Nucleus accumbens (tissue), 56 donors: ENCODE results near the gene MBD3.

Source experiments
- DNase-seq, 56 donors: peaks; one replicate each; lab custom pipeline; 2025; lab: John Stamatoyannopoulos, UW

MBD3 gene

GRCh38 chr19:1620502-1620901 lies 27.8 kb upstream of the MBD3 start:
- DNase-seq = no peak

- no peak for DNase-seq
These were observed 27.0 kb upstream of the MBD3 start for GRCh38 chr19:1619703-1620102.

DNA sequence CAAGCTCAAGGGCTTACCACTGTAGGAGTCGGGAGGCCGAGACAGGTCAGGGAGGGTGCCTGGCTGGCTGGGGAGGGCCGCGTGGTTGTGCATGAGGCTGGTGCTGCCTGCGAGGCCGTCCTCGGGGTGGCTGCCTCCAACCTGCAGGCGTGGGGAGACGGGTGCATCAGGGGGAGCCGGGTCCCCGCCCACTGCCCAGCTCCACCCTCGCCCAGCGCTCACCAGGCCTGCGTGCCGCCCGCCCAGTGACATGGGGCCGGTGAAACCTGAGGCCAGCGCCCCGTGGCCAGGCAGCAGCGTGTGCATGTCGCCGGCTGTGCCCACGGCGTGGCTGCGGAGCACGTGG lies 26.4 kb upstream of the MBD3 start:
- no peak for DNase-seq

DNA sequence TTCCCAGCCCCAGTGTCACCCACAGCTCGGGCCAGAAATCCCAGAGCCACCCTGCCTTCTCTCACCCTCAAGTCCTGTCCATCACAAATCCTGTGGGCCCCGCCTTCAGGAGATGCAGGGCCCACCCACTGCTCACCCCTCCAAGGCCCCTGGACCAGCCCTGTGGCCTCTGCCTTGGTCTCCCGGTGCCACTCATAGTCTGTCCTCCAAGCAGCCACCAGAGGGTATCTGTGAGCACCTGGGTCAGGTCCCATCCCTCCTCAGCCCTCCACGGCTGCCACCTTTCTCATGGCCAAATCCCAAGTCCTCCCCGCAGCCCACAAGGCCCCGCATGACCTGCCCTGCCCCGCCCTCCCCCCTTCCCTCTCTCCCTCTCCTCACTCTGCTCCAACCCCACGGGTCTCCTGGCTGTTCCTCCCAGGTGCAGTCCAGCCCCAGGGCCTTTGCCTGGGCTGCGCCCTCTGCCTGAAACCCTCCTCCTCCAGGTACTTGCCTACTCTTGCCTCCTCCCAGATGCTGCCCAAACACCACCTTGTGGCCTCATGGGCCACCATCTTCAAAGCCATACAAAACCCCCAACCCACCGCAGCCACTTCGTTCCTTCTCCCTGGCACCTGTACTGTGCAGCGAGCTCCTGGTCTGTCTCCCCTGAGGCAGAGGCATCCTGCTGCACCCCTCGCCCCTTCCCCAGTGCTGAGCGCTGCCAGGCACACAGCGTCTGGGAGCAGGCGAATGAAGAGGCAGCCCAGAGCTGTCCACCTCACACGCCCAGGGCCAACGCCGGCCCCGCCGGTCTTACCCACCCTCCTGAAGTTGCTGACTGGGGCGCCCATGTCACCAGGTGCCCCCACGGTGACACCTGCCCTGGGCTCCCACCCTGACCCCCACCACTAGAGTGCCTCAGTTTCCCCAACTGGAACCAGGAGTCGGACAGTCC lies 25.8 kb upstream of the MBD3 start:
- peak in 3 of 56 donors; percentile 0 to 18 (median 2) for DNase-seq

DNA sequence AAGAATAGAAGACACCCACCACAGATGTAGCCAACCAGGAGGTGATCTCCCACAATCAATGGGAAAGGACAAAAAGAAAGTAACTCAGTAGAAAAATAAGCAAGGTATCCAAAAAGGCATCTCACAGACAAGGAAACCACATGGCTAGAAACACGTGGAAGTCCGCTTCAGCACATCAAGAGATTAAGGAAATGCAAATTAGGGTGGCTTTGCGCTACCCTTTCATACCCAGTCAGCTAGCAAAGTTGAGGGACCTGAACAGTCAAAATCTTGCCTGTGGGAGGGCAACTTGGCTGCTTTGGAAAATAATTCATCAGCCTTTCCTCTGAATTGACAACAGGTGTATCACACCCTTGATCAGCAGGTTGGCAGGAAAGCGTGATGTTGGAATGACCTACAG lies 24.2 kb upstream of the MBD3 start:
- no peak for DNase-seq

- no peak for DNase-seq
These were observed 23.7 kb upstream of the MBD3 start for GRCh38 chr19:1616396-1616795.

DNA sequence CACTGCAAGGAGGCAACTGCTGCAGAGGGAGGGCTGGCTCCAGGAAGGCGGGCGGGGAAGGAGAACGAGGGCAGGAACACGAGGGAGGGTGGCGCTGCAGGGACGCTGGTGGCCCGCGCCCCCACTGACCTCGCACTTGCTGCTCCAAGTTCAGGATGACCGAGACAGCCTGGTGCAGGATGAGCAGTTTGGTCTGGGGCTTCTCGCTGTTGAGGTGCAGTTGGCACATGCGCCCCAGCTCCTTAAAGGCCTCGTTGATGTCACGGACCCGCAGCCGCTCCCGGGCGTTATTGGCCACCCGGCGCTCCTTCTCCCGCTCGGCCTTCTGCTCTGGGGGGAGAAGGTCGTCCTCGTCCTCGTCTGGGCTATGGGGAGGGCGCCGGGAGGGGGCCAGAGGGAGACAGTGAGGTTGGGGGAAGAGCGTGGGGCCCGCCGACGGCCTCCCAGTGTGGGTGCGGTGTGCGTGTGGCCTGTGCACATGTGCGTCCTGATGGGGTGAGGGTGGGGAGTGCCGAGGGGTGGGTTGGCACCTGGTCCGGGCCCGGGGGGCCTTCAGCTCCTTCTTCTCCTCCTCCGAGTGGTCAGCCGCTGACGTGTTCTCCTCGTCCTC lies 22.6 kb upstream of the MBD3 start:
- no peak for DNase-seq

GRCh38 chr19:1613808-1614570 lies 21.3 kb upstream of the MBD3 start:
- no peak for DNase-seq

- DNase-seq = no peak
These were observed 20.5 kb upstream of the MBD3 start for GRCh38 chr19:1613146-1613545.

GRCh38 chr19:1612114-1613086 lies 19.7 kb upstream of the MBD3 start:
- no peak for DNase-seq

DNA sequence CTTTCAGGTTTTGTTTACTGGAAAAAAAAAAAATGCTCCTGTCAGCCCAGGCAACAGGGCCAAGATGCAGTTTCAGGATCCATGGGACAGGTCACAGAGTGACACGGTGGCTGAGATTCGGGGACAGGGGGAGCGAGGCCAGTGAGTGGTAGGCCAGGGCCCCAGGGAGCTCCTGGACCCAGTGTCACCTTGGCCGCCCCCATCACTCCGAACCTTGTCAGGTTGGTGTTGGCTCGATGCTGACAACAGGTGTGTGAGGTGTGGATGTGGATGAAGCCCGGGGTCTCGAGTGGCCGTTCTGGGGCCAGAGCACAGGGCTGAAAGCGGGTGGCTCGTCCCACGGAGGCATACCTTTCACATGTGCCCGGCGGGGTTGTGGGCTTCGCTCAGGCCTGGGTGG lies 18.7 kb upstream of the MBD3 start:
- DNase-seq = no peak

- no peak for DNase-seq
These were observed 17.9 kb upstream of the MBD3 start for GRCh38 chr19:1610579-1610978.

- no peak for DNase-seq
These were observed 17.2 kb upstream of the MBD3 start for GRCh38 chr19:1609680-1610474.

- DNase-seq = no peak
These were observed 16.4 kb upstream of the MBD3 start for GRCh38 chr19:1609103-1609396.

GRCh38 chr19:1608359-1609102 lies 15.9 kb upstream of the MBD3 start:
- DNase-seq = no peak

DNA sequence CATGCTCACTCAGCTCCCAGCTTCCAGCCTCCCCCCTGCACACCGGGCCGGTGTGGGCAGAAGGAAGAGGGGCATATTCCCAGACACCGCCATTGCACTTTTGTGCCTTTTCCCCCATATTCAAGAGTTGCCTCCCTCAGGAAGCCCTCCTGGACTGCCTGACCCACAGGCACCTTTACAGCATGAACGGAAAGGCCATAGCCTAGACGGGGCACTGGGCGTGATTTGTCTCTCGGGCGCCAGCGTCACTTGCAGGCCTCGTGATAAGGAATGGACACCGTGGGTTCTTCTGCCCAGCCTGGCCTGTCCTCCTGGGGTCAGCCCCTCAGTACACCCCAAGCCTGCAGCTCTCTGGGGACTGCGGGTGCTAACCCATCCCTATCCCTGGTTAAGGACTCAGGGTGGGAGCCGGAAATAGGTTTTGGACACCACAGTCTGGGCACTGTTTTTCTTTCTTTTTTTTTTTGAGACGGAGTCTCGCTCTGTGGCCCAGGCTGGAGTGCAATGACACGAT lies 13.5 kb upstream of the MBD3 start:
- DNase-seq = peak in 1 of 56 donors; percentile 16

DNA sequence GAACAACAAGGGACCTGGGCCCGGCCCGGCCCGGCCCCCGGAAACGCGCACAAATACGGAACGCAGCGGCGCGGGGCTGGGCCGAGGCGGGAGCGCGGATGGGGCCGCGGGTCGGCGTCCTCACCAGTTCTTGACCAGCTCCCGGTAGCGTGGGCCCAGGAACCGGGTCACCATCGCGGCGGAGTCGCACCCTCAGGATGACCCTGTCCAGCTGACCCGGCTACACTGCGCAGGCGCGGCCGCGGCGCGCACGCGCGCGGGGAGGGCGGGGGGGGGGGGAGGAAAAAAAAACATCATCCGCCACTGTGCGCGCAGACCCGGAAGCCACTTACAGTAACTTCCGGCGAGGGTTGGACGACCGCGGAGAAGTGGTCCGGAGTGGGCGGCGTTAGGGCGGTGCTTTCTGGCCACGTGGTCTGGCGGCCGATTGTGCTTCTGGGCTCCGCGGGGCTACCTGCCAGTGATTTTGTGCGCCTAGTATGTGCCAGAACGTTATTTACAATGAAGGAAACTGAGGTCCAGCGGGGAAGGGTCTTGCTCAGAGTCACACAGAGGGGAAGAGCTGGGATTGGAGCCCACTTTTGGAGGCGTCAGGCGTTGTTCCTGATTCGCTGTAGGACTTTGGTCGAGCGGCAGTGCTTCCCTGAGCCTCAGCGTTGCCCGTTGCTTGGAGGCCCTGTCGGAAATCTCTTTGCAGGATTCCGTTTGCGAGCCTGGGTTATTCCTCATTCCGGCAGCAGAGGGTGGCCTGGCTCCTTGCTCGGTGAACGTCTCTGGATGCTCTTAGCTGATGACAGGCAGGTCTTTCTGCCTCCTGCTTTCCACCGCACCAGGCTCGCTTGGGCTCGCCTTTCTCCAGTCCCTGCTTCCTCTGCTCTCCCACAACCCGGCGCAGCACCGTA lies 12.8 kb upstream of the MBD3 start, which contains the start of gene UQCR11:
TSS of gene UQCR11 (minus strand) at position 227 of the 902 bp plus-strand sequence. CDS start at position 174, 53 bp downstream.
- DNase-seq = peak in 55 of 56 donors; percentile 76 to 97 (median 93)
